HG03457 (cell line): ENCODE results near the gene SLC47A1.
"Not testable (repeated sequence)": the region's sequence is repeated elsewhere in the genome, so short reads cannot be mapped to it uniquely, and the experiment has no call there.

Experiments
- ATAC-seq: cut with Tn5 transposase; IDR thresholded peaks from one replicate; pipeline ENCODE4 v1.9.1; 2021; ENCODE audit warnings: moderate number of reproducible peaks; ENCODE audit not compliant: unreplicated experiment

The SLC47A1 gene

GRCh38 chr17:19551591-19552148 is 18.0 kb downstream of the SLC47A1 start:
- no peak for ATAC-seq

DNA sequence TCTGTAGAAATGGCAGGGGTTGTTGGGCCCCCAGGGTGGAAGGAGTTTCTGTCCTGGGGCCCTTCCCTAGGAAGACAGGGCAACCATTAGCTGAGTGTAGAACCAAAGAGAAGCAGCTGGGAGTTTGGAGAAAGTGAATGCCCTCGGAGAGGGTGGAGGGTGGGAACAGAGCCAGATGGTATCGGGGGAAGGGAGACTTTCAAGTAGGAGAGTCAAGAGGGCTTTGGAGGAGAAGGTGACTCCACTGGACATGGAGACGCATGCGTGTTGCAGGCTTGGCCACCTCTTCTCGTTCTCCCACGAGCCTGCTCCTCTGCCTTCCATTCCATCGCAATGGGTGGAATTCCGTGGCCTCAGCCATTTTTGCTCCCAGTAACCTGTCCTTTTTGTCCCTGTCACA is 19.4 kb downstream of the SLC47A1 start:
- ATAC-seq, result no peak

DNA sequence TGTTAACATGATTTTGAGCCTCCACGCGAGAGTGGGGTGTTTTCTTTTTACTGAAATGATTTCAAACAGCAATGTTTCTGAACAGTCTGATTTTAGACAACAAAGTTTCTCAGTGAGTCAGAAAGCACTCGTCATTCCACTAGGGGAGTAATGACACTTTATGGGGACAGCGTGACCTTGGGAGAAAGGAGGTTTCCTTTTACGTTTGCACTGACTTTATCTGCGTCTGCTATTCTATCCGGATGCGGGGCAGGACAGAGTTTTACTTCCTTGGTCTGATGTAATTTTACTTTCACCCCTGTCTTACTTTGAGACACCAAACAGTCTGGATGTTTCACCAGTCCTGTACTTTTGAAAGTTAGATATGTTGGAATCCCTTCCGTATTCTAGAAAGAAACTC is 20.7 kb downstream of the SLC47A1 start:
- no peak for ATAC-seq

DNA sequence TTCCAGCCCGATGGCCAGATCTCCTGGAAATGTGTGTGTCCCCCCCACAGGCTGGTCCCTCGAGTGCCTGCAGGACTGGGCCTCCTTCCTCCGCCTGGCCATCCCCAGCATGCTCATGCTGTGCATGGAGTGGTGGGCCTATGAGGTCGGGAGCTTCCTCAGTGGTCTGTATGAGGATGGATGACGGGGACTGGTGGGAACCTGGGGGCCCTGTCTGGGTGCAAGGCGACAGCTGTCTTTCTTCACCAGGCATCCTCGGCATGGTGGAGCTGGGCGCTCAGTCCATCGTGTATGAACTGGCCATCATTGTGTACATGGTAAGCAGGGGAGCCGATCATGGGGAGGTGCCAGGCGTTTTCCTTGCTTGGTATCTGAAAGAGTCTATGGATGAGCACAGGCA is 22.1 kb downstream of the SLC47A1 start:
- ATAC-seq, result no peak

- ATAC-seq, result no peak
Measured at GRCh38 chr17:19558946-19559345, 25.3 kb downstream of the SLC47A1 start.

GRCh38 chr17:19561697-19562318 is 28.2 kb downstream of the SLC47A1 start:
- ATAC-seq, result no peak

- ATAC-seq, result no peak
Measured at GRCh38 chr17:19565817-19566575, 32.3 kb downstream of the SLC47A1 start.

GRCh38 chr17:19567216-19568015 is 33.8 kb downstream of the SLC47A1 start:
- ATAC-seq, result no peak

GRCh38 chr17:19568016-19568350 is 34.3 kb downstream of the SLC47A1 start:
- ATAC-seq, result no peak

DNA sequence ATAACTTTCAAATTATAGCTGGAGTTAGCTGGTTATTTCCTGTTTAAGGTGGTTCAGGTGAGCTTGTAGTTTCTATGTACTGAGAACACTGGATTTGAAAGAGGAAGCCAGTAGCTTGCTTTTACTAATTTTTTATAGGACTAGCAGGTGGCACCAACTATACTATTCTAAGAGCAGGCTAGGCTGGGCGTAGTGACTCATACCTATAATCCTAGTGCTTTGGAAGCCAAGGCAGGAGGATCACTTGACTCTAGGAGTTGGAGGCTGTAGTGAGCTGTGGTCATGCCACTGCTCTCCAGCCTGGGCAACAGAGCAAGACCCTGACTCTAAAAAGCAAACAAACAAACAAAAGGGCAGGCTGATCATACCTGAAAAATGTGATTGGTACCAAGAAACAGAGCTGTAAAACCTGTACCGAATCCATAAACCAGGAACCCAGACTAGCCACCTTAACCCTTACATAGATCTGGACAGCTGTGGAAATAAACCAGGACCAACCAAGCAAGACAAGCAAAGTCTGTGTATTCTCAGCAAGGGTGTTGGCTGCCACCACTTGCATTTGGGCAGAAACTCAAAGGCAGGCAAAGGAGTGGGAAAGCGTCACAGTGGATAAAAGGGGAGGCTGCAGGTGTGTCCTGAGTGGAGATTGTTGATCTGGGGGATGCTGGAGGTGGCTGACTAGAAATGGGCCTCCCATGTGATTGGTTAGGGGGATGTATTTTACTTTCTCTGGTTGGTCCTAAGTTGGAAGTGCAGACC is 36.3 kb downstream of the SLC47A1 start:
- ATAC-seq, result no peak

DNA sequence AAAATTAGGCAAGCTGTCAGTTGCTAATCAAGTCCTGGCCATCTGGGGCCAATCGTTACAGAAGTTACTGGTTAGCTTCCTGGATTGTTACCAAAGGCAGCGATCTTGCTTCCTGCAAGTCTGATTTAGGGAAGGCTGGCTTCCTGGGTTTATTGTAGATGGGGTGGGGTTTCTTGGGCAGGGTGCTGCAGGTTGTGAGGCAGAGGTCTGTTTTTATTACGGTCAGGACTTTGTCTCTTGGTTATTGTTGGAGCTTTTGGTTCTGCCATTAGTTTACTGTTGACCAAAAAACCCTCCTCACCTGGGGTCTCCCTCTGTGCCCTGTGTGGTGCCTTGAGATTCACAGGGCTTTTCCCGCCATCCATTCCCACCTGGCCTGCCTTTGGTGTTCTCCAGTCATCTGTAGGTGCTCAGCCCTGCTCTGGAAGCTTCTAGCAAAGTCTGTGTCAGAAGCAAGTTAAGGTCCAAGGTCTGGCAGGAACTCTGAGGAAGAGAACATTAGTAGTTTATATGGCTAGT is 36.9 kb downstream of the SLC47A1 start:
- no peak for ATAC-seq

DNA sequence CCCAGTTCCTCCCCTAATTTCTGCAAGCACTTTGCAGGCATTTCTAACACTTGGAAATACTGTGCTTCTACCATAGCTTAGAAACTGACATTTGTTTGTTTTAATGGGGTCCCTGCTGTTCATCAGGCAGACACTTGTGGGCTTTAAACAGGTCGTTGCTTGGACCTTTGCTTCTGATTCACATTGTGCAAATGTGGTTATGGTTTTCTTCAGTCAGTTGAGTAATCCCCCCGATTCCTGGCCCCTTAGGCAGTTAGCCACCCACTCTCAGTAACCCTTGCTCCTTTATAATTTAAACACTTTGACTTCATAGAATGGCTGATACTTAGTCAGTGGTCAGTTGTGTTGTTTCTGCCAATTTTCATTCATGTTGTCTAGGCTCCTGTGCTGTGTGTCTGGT is 39.4 kb downstream of the SLC47A1 start:
- no peak for ATAC-seq

GRCh38 chr17:19574956-19575355 is 41.3 kb downstream of the SLC47A1 start:
- no peak for ATAC-seq

DNA sequence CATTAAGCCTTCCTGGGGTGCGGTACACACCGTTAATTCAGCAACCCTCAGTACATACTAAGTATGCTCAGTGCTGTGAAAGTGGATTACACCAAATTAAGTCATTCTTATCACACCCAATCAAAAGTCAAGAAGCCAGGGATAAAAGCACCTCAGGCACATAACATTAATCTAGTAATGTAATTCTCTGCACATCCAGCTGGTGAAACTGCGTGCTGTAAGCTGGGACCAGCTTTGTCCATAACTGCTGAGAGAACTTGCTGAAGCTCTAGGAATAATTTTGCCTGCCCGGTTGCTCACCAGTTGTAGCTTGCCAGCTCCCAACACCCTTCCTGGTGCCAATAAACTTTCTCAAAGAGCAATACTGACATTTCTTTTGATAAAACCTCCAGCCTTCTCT is 44.9 kb downstream of the SLC47A1 start:
- no peak for ATAC-seq

DNA sequence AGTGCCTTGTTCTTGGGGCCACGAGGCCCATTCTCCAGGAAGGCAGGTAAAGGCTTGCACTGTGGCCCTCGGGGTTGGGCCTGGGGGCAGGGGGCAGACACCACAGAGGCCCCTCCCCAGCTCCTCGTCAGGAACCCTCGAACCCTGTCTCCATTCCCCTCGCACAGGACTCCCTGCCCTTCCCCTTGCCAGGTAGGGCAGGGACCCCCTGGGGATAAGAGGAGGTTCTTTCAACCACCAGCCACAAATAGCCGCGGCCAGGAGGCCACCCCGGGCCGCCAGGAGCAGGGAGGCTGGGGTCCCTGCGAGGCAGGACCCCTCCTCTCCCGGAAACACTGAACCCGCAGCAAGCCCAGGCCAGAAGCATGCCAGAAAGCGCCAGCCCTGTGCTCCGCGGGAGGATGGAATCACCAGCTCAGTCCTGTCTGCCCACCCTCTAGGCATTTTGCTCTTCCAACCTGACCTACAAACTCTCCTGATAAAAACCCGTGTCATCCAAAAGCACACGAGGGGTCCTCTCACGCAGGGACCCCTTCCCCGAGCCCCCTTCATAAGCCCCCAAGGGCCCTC is 45.6 kb downstream of the SLC47A1 start:
- no peak for ATAC-seq

DNA sequence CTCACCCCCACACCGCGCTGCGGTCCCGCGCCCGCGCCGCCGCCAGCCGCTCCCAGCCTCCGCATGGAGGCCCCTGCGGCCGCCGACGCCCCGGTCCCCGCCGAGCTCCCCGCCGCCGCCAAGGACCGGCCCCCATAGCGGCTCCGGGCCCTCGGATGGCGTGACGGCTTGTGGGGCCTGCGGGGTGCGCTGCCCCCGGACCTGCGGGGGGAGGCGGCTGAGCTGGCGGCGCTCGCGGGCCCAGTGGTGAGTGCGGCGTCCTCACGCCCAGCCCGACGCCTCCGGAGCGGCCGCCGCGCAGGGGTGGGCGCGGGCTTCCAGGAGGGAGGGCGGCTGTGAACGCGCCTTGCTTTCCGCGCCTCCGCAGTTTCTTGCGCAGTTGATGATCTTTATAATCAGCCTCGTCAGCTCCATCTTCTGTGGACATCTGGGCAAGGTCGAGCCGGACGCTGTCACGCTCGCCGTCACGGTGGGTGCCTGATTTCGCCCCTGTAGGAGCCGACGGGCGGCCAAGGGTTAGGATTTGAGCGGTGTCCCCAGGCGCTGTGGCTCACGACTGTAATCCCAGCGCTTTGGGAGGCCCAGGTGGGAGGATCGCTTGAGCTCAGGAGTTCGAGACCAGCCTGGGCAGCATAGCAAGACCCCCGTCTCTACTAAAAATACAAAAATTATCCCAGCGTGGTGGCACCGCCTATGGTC is 46.4 kb downstream of the SLC47A1 start:
- ATAC-seq, result no peak

DNA sequence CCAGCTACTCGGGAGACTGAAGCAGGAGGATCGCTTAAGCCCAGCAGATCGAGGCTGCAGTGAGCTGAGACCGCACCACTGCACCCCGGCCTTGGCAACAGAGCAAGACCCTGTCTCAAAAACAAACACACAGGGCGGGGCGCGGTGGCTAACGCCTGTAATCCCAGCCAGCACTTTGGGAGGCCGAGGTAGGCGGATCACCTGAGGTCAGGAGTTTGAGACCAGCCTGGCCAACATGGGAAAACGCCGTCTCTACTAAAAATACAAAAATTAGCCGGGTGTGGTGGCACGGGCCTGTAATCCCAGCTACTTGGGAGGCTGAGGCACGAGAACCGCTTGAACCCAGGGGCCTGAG is 46.9 kb downstream of the SLC47A1 start:
- ATAC-seq, result not testable (repeated sequence)

DNA sequence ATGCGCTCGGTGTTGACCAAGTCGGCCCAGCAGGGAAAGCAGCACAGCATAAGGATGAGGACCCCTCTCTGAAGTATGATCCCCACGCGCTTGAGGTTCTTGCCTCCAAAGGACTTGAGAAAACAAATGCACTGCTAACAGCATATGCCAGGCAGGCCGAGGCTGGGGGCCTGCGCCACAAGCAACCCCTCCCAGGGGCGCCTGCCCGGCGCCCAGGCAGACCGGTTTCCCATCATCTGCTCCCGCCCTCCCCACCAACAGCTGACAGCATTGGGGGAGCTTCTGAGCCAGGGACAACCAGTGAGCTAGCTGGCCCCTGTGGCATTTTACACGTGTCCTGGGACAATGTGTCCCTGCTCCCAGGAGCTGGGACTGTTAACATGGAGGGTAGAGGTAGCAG is 48.5 kb downstream of the SLC47A1 start:
- ATAC-seq, result not testable (repeated sequence)

GRCh38 chr17:19583871-19584270 is 50.2 kb downstream of the SLC47A1 start:
- no peak for ATAC-seq

DNA sequence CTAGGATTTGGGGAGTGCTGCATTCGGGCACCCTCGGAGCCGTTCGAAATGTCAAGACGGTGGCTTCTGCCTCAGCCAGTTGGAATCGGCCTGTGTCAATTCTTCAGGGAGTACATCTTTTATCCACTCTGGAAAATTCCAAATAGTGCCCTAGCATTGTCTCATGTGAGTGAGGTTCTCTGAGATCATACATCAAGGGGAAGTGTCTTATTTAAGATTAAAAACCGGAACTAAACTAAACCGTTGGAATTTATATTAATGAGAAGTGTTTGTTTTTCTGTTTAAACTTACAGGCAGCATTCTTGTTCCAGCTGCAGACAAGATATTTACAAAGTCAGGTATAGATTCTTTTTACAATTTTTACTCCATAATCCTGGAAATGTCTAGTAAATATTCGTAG is 56.8 kb downstream of the SLC47A1 start:
- no peak for ATAC-seq
